ES-I3 (cell line): Measurements from ENCODE around the gene ZNF8.
"Not testable (repeated sequence)": the region's sequence is repeated elsewhere in the genome, so short reads cannot be mapped to it uniquely, and the experiment has no call there.

Experiments
- H3K36me3 ChIP-seq: 2 replicates; pipeline ENCODE4 v1.6.1; 2013; ENCODE audit warnings: mild to moderate bottlenecking, low read length, control low read depth, moderate library complexity; ENCODE audit not compliant: insufficient read depth
- H3K4me1 ChIP-seq: 2 replicates; pipeline ENCODE4 v1.6.1; 2013; ENCODE audit warnings: mild to moderate bottlenecking, control low read depth, low read length; ENCODE audit not compliant: insufficient read depth
- H3K9ac ChIP-seq: 2 replicates; pipeline ENCODE4 v1.6.1; 2013; ENCODE audit warnings: low read depth, mild to moderate bottlenecking, low read length, moderate library complexity
- H3K9me3 ChIP-seq: 2 replicates; pipeline ENCODE4 v1.6.1; 2013; ENCODE audit warnings: mild to moderate bottlenecking, low read length, moderate library complexity; ENCODE audit not compliant: control insufficient read depth, insufficient read depth

ZNF8 gene

DNA sequence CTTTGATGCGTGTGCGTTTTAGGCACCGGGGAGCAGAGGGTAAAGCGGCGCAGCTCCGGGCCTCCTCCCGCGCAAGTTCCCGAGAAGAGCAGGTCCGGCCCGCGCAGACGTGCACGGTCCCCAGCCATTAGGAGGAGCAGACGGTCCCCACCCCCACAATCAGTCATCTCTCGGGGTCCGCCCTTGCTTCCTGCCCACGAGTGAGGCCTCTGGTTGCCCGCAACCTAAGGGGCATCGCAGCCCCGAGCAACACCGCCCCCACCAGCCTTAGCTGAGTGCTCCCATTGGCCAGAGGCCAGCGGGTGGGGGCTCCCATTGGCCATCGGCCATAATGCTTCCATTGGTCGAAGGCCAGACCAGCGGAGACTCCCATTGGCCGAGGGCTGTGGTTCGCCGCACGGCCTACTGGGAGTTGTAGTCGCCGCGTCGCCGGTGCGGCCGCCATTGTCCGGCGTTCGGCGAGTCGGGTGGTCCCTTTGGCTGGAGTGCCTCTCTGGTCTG lies at the start of gene ZNF8:
Gene ZNF8 (plus strand): TSS at position 415 of the 501 bp plus-strand sequence. CDS start 127 bp downstream, outside the sequence.
- H3K4me1 ChIP-seq: peaks cover 8% of the 10 kb centered on the region; the same call in 1 of the 2 replicates
- peak within 1 kb of the TSS; percentile 79 for H3K9ac ChIP-seq
- H3K36me3 ChIP-seq: peaks cover 5% of the 10 kb centered on the region; the same call in 1 of the 2 replicates
- H3K9me3 ChIP-seq: no peaks in the 10 kb centered on the region

DNA sequence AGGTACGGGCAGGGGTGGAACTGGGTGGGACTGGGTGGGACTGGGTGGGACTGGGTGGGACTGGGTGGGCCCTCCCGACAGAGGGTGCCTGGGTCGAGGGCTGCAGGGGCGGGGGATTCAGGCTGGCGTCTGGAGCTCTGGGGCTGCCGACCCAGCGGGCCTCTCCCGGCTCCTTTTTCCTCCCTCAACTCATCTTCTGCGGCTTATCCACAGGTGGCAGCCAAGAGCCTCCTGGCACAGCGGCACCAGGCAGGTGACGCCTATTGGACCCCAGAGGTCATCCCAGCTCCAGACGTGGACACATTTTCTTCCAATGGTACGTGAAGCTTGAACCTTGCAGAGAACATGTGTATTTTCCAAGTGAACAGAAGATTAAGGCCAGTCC lies 49.5 kb upstream of the ZNF8 start:
- Histone ChIP-seq H3K36me3 (peaks cover 36% of the 10 kb centered on the region), H3K9ac (peak overlapping the region; percentile 88), H3K9me3 (peaks cover 5% of the 10 kb centered on the region; the same call in 1 of the 2 replicates), H3K4me1 (no peaks in the 10 kb centered on the region)

- Histone ChIP-seq H3K9me3 (0 out of 2 replicates have a peak, but pooled peaks cover 3% of the 10 kb centered on the region), H3K4me1 (no peaks in the 10 kb centered on the region), H3K9ac (no peak overlapping the region), H3K36me3 (peaks cover 58% of the 10 kb centered on the region)
Observed at GRCh38 chr19:58237324-58237723, 41.4 kb upstream of the ZNF8 start.

- Histone ChIP-seq H3K36me3 (peaks cover 66% of the 10 kb centered on the region), H3K9me3 (peaks cover 23% of the 10 kb centered on the region)
Observed at GRCh38 chr19:58243351-58243750, 35.4 kb upstream of the ZNF8 start.

GRCh38 chr19:58248886-58249285 lies 29.9 kb upstream of the ZNF8 start:
- peaks cover 67% of the 10 kb centered on the region for H3K9me3 ChIP-seq
- peaks cover 86% of the 10 kb centered on the region for H3K36me3 ChIP-seq
- no peak overlapping the region for H3K9ac ChIP-seq
- H3K4me1 ChIP-seq: no peaks in the 10 kb centered on the region

More at GRCh38 chr19:58243351-58243750, 35.4 kb upstream of the ZNF8 start:
- H3K4me1 ChIP-seq: no peaks in the 10 kb centered on the region
- H3K9ac ChIP-seq: no peak overlapping the region

DNA sequence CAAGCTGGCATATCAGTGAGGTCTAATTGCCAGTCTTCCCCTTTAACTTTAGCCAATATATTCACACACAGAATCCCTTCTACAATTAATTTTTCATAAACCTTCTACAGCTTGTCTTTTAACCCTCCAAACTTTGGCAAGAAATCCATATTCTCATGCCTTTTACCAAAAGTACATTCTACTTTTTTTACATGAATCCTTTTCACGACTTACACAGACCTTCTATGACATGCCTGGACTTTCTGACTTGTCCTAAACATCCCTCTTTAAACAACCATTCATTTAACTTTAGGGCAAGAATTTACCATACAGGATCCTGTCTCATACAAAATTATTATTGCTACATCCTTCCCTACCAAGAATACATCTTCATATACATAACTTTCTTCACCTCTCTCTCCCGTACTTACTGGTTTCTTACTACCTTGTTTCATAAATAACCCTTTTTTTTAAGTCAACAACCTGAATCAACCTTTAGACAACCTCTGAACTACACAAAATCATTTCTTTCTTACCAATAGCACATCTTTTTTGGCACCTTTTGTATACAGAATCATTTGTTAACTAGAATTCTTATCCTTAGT lies 26.6 kb upstream of the ZNF8 start:
- H3K9ac ChIP-seq: no peak overlapping the region
- H3K9me3 ChIP-seq: peaks cover 76% of the 10 kb centered on the region
- no peaks in the 10 kb centered on the region for H3K4me1 ChIP-seq
- peaks cover 81% of the 10 kb centered on the region for H3K36me3 ChIP-seq

GRCh38 chr19:58258259-58258658 lies 20.5 kb upstream of the ZNF8 start:
- Histone ChIP-seq H3K36me3 (peaks cover 82% of the 10 kb centered on the region), H3K9me3 (peaks cover 84% of the 10 kb centered on the region)
- H3K4me1 ChIP-seq, H3K9ac ChIP-seq: not testable (repeated sequence)

DNA sequence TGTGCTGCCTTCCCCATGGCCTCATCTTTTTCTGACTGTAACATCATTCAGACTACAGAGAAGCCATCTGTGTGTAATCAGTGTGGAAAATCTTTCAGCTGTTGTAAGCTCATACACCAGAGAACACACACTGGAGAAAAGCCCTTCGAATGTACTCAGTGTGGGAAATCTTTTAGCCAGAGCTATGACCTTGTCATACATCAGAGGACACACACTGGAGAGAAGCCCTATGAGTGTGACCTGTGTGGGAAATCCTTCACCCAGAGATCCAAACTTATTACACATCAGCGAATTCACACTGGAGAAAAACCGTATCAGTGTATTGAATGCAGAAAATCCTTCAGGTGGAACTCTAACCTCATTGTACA lies 17.2 kb upstream of the ZNF8 start:
- Histone ChIP-seq H3K9ac (no peak overlapping the region), H3K9me3 (peaks cover 77% of the 10 kb centered on the region), H3K4me1 (no peaks in the 10 kb centered on the region), H3K36me3 (peaks cover 66% of the 10 kb centered on the region)

DNA sequence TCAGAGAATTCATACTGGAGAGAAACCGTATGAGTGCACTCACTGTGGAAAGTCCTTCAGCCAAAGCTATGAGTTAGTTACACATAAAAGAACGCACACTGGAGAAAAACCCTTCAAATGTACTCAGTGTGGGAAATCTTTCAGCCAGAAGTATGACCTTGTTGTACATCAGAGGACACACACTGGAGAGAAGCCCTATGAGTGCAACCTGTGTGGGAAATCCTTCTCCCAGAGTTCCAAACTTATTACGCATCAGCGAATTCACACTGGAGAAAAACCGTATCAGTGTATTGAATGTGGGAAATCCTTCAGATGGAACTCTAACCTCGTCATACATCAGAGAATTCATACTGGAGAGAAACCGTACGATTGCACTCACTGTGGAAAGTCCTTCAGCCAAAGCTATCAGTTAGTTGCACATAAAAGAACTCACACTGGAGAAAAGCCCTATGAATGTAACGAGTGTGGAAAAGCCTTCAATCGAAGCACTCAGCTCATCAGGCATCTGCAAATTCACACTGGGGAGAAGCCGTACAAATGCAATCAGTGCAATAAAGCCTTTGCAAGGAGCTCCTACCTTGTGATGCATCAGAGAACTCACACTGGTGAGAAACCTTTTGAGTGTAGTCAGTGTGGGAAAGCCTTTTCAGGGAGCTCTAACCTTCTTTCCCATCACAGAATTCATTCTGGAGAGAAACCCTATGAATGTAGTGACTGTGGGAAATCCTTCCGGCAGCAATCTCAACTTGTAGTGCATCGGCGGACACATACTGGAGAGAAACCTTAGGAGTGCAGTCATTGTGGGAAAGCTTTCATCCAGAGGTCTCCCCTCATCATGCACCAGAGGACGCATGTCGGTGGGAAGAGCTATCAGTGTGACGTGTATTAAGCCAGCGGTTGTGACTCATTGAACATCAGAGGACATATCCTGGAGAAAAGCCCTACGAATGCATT lies 16.5 kb upstream of the ZNF8 start:
- H3K9me3 ChIP-seq: peaks cover 79% of the 10 kb centered on the region
- peaks cover 65% of the 10 kb centered on the region for H3K36me3 ChIP-seq
- no peaks in the 10 kb centered on the region for H3K4me1 ChIP-seq
- H3K9ac ChIP-seq: no peak overlapping the region

DNA sequence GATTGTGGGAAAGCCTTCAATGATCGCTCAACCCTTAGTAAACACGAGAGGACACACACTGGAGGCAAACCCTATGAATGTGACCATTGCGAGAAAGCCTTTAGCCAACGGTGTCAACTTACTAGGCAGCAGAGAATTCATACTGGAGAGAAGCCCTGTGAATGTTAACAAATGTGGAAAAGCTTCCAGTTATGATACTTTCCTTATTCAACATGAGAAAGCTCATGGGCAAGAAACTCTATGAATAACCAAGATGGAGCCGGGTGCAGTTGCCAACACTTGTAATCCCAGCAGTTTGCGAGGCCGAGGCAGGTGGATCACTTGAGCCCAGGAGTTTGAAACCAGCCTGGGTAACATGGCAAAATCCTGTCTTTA lies 15.8 kb upstream of the ZNF8 start:
- no peaks in the 10 kb centered on the region for H3K4me1 ChIP-seq
- peaks cover 58% of the 10 kb centered on the region for H3K36me3 ChIP-seq
- H3K9me3 ChIP-seq: peaks cover 77% of the 10 kb centered on the region
- H3K9ac ChIP-seq: no peak overlapping the region

DNA sequence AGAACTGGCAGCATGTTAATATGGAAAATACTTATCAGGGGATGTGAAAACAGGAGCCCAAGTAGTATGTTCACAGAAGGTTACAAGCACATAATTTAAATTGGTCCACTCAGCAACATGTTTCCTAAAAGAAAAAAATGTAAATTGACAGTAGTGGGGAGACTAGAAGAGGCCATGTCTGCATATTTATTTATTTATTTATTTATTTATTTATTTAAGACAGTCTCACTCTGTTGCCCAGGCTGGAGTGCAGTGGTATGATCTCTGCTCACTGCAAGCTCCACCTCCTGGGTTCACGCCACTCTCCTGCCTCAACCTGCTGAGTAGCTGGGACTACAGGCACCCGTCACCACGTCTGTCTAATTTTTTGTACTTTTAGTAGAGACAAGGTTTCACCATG lies 13.7 kb upstream of the ZNF8 start:
- Histone ChIP-seq H3K9ac (no peak overlapping the region), H3K36me3 (peaks cover 48% of the 10 kb centered on the region), H3K9me3 (peaks cover 63% of the 10 kb centered on the region), H3K4me1 (no peaks in the 10 kb centered on the region)

- H3K36me3 ChIP-seq: peaks cover 21% of the 10 kb centered on the region
- H3K9me3 ChIP-seq: peaks cover 40% of the 10 kb centered on the region
- H3K9ac ChIP-seq: no peak overlapping the region
- H3K4me1 ChIP-seq: no peaks in the 10 kb centered on the region
Observed at GRCh38 chr19:58268344-58268743, 10.4 kb upstream of the ZNF8 start.

DNA sequence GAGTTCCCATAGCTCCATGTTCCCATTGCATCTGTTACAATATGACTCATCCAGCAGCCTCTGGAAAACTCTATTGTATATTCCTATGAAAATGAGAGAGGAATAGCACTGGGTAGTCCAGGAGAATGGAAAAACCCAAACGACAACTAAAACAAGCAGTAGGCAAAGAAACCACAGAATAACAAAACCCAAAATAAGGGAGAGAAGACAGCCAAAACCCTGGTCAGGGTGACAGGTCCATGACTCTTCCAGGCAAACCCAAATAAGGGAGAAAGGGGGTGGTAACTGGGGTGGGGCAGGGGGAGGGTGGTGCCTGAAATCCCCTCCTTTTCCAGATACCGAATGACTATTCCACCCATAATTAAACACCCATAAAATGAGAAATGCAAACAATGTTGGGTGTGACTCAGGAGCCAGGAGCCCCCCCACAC lies 4.0 kb upstream of the ZNF8 start:
- Histone ChIP-seq H3K9ac (no peak overlapping the region), H3K4me1 (no peaks in the 10 kb centered on the region), H3K9me3 (peaks cover 7% of the 10 kb centered on the region; the same call in 1 of the 2 replicates), H3K36me3 (peaks cover 4% of the 10 kb centered on the region; the same call in 1 of the 2 replicates)

- H3K36me3 ChIP-seq: peaks cover 4% of the 10 kb centered on the region; the same call in 1 of the 2 replicates
- no peak overlapping the region for H3K9ac ChIP-seq
- peaks cover 7% of the 10 kb centered on the region; the same call in 1 of the 2 replicates for H3K9me3 ChIP-seq
- H3K4me1 ChIP-seq: peaks cover 7% of the 10 kb centered on the region; the same call in 1 of the 2 replicates
Observed at GRCh38 chr19:58275564-58275963, 3.2 kb upstream of the ZNF8 start.
